NCI-H1105 (cell line): ENCODE data around the gene IFRD1.
A peak's percentile ranks its signal among the peaks of the same experiment; 100 is the strongest.

Experiments
- DNase-seq: peaks from one replicate; lab custom pipeline; 2025; lab: John Stamatoyannopoulos, UW

IFRD1 gene

DNA sequence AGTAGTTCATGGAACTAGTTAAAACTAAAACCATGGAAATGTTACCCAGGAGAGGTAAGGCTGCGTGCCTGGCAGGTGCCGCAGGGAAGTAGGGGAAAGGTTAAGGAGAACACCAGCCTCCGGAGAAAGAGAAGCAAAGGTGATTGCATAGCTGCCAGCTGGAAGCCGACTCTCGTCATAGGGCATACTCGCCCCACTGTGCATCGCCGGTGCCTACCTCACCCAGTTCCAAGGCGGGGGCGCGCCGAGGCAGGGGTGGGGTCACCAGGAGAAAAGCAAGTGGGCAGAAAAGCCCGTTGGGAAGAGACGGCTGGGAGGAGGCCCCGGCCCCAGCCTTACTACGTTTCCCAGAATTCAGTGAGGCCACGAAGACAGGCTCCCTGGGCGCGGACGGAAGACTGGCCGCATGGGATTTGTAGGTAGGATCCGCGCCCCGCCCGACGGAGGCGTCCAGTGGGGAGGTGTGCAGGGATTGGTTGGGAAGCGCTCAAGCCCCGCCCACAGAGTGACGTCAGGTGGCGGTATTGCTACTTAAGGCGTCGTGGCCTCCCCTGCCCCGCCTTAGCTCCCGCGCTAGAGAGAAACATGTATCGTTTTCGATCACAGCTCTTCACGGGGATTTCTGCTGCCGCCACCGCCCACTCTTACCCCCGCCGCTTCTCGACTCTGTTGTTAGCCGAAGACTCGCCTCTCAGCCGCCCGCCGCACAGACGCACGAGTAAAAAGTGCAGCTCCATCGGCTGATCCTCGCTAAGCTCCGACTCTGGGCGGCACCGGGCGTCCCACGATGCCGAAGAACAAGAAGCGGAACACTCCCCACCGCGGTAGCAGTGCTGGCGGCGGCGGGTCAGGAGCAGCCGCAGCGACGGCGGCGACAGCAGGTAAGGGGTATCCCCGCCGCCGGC is at the start of gene IFRD1:
Gene IFRD1, plus strand, starts transcription at position 559 of the 905 bp plus-strand sequence. Its CDS starts 229 bp downstream, at position 788.
- DNase-seq, result peak; percentile 97

- DNase-seq, result no peak
These were observed 45.9 kb upstream of the IFRD1 start for GRCh38 chr7:112404321-112404720.

GRCh38 chr7:112405286-112405685 is 45.0 kb upstream of the IFRD1 start:
- no peak for DNase-seq

GRCh38 chr7:112407261-112407660 is 43.0 kb upstream of the IFRD1 start:
- no peak for DNase-seq

- no peak for DNase-seq
These were observed 40.2 kb upstream of the IFRD1 start for GRCh38 chr7:112410092-112410491.

DNA sequence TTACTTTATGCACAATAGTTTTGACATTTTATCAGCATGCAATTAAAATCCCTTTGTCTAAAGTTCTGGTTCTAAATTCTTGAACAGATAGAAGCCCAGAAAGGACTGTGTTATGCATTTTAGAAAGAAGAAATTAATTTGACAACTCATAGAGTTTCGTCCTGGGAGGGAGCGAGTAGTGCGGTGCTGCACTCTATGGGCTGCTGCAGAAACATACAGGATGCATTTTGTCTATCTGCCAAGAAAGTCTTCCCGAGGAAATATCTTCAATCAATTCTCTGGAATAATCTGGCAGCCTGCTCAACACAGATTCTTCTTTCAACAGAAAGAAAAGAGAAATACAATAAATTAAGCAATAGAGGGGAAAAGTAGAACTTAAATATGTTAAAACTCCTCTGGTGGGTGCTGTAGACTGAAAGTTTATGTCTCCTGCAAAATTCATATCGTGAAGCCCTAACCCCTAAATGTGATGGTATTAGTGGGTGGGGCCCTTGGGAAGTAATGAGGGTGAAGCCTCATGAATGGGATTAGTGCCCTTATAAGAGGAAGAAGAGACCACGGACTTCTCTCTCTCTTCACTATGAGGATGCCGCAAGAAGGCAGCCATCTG is 39.0 kb upstream of the IFRD1 start:
- DNase-seq, result peak; percentile 12

DNA sequence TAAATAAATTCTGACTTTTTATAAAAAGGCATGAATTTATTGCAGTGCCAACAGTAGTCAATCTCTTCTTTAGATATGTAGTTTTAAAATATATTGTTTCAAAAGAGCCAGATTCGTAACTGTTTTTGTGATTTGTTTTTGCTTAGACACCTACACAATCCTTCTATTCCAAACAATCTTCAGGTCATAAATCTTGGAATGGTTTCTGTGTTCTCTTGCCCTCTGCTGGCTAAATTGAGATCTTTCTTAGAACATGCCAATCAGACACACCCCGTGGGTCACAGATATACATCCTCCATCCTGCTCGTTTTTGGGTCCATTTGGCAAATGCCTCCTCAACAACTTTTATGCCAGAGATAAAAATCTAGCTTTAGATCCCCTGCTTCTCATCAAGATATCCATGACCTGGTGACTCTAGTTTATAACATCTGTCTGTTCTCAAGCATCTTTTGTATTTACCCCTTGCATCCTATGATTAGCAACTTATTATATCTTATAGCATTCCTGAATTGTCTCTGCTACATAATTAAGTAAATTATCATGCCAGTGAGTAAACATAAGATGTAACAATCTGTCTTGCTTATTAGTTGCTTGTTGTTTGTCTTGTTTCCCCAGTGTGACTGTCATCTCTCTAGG is 35.3 kb upstream of the IFRD1 start:
- DNase-seq, result peak; percentile 61

DNA sequence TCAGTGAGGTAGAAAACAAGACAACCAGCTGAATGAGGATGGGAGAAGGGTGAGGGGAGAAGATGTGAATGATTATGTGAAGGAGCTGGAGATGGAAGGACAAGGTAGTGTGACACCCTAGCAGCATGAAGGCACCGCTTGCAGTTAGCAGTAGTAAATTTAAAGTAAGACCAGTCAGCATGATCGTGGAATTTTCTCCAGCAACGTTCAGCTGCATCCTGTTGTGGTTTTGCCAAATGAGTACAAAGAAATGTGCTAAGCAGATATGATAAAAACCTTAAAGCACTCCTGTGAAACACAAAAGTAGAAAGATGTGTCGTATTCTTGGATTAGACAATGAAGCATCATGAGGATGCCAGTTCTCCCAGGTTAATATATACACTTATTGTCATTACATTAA is 34.1 kb upstream of the IFRD1 start:
- DNase-seq, result no peak

DNA sequence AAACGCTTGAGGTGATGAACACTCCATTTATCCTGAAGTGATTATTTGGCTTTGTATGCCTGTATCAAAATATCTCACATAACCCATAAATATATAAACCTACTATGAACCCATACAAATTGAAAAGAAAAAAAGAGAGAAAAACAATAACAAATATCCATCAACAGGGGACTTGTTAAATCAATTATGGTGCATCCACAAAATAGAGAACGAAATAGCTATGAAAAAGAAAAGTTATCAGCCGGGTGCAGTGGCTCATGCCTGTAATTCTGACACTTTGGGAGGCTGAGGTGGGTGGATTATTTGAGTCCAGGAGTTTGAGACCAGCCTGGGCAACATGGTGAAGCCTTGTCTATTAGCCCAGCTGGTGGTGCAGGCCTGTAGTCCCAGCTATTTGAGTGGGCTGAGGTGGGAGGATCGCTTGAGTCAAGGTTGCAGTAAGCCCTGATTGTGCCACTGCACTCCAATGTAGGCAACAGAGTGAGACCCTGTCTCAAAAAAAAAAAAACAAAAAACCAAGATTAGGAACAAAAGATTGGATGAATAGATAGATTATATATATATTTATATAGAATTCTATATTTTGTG is 30.6 kb upstream of the IFRD1 start:
- no peak for DNase-seq

- DNase-seq, result no peak
These were observed 29.9 kb upstream of the IFRD1 start for GRCh38 chr7:112420236-112420861.

DNA sequence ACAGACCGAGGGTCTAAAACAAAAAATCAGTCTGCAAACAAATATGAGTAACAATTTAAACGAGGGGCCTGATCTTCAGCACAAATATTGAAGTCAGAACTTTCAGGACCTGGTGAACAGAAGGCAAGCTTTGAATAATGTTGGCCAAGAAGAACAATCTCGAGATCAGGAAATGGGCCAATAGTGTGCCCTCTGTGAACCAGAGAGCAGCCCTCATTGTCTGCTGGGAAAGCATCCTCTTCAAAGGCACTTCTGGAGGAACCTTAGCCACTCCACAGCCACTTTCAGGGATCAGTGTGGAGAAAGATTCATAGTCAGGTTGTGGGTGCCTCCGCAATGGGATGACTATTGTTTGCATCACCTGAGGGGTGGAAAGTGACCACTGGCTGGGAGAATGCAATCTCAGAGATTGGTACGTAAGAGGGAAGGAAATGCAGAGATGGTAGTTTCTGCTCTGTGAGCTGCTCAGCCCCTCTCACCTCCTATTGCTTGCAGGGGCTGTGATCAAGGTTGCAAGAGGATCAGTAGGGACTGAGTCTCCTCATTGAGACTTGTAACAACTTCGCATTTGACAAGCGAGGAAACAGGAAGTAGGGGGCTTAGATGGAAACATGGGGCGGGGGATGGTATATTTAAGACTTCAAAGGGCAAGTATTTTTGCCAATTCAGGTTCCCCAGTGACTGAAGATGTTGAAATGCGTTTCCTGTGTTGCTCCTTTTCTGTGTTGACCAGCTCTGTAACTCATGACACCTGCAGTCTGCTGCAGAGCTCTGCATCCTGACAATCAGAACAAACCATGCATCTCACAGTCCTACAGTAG is 28.4 kb upstream of the IFRD1 start:
- no peak for DNase-seq

DNA sequence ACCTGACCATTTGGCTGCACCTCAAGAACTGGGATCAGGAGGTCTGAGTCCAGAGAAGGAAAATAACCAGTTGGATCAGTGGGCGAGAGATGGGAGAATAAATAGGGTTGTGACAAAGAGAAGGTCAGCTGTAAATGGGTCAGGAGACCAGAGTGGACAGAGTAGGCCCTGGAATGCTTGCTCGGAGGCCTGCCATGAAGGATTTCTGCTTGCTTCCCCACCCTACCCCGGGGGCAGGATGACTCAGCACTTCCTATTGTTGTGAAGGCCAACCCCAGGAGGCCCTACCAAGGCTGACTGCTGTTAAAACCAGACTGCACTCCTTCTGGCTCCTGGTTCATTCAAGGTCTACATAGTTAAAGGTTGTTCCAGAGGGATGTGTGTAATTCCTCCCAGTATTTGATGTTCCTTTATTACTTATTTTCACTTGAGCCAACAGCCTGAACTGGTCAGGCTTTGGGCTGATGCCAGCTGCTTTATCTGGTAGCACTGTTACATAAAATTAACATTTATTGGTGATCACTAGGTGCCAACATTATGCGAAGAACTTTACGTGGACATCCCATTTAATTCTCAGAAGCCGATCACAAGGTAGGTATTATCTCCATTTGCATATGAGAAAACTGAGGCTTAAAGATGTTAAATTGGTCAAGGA is 27.3 kb upstream of the IFRD1 start:
- DNase-seq, result no peak

- no peak for DNase-seq
These were observed 26.3 kb upstream of the IFRD1 start for GRCh38 chr7:112423987-112424386.

DNA sequence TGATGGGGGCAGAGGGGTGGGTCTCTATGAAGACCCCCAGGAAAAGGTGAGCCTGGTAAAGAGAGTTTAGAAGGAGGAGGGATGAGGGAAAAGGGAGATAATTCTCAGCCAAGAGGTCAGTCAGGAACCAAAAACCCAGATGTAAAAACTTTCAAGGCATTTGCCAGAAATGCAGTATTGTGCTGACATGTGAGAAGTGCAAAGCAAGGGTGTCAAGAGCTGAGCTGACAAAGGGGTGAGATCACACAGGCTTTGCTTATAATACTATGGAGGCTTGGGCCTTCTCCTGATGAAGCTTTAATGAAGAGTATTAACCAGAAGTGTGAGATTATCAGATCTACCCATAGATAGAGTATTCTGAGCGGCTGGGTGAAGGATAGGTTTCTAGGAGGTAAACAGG is 22.3 kb upstream of the IFRD1 start:
- DNase-seq, result no peak

GRCh38 chr7:112428715-112429114 is 21.5 kb upstream of the IFRD1 start:
- no peak for DNase-seq

DNA sequence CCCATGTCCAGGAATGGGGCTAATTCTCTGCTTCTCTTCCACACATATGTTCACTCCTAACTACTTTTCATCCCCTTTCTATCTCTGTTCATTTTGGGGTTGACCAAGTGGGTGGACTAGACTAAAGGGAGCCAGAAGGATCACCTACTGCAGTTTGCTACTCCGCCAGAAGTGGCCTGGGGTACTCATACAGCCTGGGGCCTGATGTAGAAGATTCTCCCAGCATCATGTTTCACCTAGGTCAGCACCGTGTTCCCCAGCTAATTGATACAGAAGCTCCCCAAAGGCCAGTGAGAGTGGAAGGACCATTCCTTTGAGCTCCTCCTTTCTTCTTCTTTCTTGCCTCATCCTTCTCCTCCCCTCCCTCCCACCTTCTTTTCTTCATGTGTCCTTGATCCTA is 19.6 kb upstream of the IFRD1 start:
- no peak for DNase-seq

DNA sequence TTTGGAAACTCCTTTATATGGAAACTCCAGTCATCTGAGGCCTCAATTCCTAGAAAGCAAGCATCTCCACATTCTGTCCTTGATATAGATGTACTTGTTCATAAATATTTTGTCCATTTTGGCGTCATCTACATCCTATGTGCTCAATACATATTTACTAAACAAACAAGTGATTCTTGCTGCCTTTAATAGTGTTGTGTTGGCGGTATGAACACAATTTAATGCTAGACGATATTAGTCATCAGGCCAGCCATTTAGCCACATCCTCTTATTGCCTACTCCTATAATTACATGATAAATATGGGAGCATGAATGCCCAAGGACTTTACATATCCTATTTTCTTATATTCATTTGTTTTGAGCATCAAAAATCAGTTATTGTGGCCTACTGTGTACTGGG is 18.5 kb upstream of the IFRD1 start:
- DNase-seq, result no peak

DNA sequence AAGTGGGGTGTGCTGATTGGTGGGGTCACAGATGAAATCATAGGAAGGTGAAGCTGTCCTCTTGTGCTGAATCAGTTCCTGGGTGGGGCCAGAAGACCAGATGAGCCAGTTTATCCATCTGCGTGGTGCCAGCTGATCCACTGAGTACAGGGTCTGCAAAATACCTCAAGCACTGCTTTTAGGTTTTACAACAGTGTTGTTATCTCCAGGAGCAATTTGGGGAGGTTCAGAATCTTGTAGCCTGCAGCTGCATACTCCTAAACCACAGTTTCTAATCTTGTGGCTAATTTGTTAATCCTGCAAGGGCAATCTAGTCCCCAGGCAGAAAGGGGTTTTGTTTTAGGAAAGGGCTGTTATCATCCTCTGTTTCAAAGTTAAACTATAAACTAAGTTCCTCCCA is 17.0 kb upstream of the IFRD1 start:
- DNase-seq, result no peak

DNA sequence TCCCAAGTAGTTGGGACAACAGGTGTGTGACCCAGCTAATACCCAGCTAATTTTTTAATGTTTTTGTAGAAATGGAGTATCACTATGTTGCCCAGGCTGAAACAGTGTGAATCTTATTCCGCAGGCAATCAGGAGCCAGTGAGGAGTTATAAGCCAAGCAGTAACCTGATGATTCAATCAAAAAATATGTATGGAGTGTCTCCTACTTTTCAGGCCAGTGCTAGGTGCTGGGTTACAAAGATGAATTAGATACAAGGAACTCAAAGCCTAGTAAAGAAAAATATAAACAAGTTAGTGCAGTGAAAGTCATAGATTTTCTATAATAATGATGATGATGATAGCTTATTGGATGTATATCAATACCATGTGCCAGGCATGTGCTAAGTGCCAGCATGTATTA is 13.2 kb upstream of the IFRD1 start:
- DNase-seq, result no peak

DNA sequence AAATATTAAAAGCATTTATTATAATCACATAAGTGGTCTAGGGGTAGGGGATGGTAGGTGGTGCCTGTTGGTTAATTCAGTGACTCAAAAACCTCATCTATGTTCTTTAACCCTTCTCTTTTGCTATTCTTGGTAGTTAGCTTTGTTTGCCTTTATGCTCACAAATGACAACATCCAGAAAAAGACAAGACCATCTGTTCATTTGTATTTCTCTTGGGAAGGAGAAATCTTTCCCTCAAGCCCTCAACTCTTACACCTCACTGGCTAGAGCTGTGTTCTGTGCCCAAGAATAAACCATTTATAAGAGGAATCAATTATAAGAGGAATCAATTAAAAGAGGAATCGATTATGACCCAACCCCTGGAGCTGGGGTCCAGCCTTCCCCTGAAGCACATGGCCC is 10.8 kb upstream of the IFRD1 start:
- DNase-seq, result no peak

DNA sequence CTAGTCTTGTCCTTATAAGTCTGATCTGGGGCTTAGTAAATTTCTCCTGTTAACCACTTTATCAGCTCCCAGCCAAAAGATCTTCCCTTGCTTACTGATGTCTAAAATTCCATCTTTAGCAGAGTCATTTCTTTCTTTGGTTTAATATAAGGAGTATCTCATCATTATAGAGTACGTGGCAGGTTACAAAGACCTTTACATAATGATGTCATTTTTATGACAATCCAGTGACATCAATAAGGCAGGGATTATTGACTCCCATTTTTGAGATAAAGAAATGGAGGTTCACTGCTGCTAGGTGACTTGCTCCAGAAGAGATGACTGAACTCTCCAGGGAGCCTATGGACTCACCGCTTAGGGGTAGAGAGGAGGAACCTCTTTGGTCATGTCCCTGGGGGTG is 8.1 kb upstream of the IFRD1 start:
- DNase-seq, result no peak
